ENCODE results near the gene ACBD7.

DNA sequence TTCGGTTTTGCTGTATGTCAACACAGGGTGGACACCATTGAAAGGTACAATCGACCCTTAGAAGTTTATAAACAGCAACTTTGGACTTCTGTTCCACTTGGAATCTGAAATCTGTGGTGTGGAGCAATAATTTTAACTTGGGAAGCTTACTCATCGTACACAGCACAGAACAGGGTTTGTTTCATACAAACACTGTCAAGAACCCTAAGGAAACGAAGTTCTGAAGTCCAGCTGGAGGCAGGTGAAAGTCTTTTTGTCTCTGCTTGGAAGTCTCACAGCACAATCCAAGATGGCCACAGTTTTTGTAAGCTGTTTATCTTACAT is 48.4 kb upstream of the ACBD7 start:
- TF ChIP-seq, protein P1, sequence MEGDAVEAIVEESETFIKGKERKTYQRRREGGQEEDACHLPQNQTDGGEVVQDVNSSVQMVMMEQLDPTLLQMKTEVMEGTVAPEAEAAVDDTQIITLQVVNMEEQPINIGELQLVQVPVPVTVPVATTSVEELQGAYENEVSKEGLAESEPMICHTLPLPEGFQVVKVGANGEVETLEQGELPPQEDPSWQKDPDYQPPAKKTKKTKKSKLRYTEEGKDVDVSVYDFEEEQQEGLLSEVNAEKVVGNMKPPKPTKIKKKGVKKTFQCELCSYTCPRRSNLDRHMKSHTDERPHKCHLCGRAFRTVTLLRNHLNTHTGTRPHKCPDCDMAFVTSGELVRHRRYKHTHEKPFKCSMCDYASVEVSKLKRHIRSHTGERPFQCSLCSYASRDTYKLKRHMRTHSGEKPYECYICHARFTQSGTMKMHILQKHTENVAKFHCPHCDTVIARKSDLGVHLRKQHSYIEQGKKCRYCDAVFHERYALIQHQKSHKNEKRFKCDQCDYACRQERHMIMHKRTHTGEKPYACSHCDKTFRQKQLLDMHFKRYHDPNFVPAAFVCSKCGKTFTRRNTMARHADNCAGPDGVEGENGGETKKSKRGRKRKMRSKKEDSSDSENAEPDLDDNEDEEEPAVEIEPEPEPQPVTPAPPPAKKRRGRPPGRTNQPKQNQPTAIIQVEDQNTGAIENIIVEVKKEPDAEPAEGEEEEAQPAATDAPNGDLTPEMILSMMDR (IDR thresholded peaks at IDR 0.05): no peak
- no peak for TF ChIP-seq SIN3A (IDR thresholded peaks at IDR 0.05; ENCODE audit: borderline replicate concordance, insufficient read depth, low read depth, low read length)

All from Panc1 (cell line).